GM18867 (cell line): ENCODE measurements around the gene CD226.
"Not testable (repeated sequence)": the region's sequence is repeated elsewhere in the genome, so short reads cannot be mapped to it uniquely, and the experiment has no call there.

ENCODE experiments used
- ATAC-seq: cut with Tn5 transposase; IDR thresholded peaks from one replicate; pipeline ENCODE4 v1.9.1; 2021; ENCODE audit warnings: mild to moderate bottlenecking, moderate library complexity; ENCODE audit not compliant: unreplicated experiment

Gene CD226

GRCh38 chr18:69916412-69916811 lies 31.3 kb downstream of the CD226 start:
- ATAC-seq = no peak

GRCh38 chr18:69908838-69909237 lies 38.8 kb downstream of the CD226 start:
- ATAC-seq = no peak

DNA sequence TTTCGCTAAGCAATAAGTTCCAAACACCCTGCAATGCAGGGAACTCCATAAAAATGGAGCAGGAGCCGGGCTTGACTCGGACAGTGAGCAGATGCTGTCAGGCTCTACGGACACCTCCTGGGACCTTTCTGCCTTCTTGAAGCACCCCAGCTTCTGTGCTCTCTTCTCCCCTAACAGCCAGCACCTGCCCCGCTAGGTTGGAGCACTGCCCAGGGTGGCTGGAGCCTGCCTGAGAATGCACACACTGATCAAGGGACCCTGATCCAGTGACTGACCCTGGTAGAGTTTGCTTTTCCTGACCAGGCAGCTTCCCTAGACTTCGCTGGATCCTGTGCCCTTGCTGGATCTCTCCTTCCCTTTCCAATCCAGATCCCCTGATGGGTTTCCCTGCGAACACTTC lies 40.9 kb downstream of the CD226 start:
- ATAC-seq = no peak

- no peak for ATAC-seq
Observed at GRCh38 chr18:69900941-69901340, 46.7 kb downstream of the CD226 start.

GRCh38 chr18:69899154-69899923 lies 48.3 kb downstream of the CD226 start:
- ATAC-seq = not testable (repeated sequence)

GRCh38 chr18:69898241-69898861 lies 49.3 kb downstream of the CD226 start:
- peak; percentile 30 for ATAC-seq

- peak; percentile 58 for ATAC-seq
Observed at GRCh38 chr18:69897397-69898108, 50.1 kb downstream of the CD226 start.

DNA sequence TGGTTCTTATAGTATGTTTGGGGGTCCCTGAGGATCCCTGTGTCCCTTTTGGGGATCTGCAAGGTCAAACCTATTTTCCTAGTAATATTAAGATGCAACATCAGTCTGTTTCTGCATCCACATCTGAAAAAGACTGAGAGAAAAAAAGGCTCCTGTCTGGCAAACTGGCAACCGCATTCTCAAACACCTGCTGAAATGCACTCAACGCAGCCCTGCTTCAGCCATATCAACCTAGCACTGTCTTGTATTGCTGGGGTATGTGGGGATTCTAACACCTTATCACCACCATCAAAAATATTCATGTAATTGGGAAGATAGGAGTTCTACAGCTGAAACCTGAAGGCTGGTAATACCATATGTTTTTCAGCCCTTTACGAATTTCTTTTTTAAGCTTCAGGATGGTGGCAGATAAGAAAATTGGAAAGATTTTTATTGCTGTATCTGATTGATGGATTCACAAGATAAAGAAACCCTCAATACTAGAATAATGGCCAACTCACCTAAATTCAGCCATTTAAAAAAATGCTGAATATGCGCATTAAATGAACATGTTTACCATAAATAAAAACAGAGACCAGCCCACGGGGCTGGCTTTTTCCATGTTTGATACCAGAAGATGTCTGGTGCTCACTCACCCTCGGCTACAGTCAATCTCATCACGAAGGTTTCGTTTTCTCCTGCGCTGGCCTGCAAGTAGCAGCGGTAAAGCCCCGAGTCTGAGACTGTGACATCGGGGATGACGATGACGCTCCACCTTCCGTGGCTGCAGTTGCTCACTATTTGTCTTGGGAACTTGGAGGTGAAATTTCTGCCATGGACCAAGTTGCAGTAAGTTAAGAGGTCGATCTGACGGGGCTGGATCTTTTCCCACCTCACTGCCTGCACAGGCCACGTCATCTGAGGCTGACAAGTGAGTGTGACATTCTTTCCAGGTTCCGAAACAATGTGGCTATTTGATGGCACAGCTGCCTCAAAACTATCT lies 52.3 kb downstream of the CD226 start:
- no peak for ATAC-seq

- ATAC-seq = no peak
Observed at GRCh38 chr18:69894467-69894866, 53.2 kb downstream of the CD226 start.

GRCh38 chr18:69890558-69890957 lies 57.1 kb downstream of the CD226 start:
- no peak for ATAC-seq

GRCh38 chr18:69889009-69889408 lies 58.7 kb downstream of the CD226 start:
- ATAC-seq = no peak

DNA sequence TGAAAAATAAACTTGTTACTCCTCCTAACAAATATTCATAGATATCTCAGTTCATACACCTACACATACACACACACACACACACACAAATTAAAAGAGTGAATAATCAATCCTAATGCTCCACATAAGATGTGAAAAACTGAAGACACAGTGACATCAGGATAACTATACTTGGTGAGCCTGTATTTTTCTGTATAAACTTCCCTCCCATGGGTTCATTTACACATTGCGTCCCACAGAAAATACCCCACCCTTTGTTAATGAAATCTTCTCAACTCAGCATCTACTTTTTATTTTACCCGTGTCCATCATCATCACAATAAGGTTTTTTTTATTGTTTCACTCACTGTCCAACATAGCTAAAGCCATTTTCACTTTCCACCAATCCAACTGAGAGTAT lies 60.4 kb downstream of the CD226 start:
- no peak for ATAC-seq

DNA sequence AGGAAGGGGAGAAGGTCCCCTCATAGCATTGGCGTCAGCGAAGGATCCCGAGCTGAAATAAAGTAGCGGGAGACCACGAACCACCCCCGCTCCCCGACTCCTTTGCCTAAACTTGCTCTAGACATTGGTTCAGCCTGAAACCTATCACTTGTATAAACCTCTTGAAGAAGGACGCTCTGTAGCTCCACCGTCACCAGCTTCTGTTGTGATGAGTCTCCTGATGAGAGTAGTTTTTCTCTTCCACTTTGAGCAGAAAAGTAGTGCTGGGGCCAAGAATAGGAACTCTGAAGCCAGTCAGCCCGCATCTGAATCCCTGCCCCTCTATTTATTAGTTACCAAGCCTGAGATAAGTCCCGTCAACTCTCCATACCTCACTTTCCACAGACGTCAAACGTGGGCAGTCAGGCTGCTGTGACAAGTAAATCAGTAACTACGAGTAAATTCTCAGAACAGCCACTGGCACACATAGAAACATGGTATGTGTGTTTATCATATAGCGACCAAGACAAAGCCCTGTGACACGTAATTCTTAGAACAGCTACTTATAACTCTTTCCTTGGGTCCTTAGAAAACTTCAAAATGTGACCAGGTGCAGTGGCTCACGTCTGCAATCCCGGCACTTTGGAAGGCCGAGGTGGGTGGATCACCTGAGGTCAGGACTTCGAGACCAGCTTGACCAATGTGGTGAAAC lies 61.7 kb downstream of the CD226 start:
- ATAC-seq = peak; percentile 76

DNA sequence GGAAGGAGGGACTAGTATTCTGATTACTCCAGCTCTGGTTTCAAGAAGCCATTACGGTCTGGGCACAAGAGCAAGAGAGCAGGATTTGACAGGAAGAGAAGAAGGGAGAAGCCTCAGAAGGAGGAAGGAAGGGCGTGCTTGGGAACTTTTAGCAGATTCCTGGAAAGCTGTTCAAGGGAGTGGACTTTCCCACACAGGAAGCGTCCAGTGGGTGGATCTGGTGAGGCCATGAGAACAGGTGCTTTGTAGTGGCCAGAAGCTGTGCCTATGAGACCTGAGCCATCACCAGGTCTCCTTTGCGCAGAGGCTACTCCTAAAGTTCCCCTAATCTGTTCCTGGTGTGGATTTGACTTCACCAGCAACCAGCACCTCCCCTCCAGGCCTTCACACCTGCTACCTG lies 62.3 kb downstream of the CD226 start:
- ATAC-seq = no peak

- no peak for ATAC-seq
Observed at GRCh38 chr18:69883781-69884180, 63.9 kb downstream of the CD226 start.

DNA sequence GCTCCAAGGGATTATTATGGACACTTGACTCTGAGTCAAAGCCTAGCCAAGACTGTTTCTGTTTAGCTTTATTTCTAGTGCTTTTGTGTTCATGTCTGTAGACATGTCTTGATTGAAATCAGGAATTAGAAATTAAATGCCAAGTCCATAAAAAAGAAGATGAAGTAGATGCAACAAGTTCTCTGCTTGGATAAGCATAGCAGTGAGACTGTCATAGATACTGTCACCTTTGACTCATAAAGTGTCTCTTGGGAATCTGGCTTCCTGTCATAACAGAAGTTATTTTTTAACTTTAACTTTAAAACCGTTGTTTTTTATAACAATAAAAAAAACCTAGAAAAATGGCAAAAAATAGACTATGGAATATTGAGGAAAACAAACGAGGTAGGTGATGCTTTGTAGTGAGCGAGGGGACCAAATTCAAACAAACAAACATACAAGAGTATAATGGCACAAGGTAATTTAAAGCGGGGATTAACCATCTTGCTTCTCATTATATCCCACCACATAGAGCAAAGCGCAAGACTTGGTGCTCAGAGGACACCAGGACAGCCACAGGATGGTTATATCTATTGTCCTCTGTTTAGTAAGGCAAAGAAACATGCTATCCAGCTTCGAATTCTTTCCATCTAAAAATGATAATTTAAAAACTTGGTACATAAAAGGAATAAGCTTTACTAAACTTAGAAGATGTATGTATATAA lies 64.6 kb downstream of the CD226 start:
- no peak for ATAC-seq

DNA sequence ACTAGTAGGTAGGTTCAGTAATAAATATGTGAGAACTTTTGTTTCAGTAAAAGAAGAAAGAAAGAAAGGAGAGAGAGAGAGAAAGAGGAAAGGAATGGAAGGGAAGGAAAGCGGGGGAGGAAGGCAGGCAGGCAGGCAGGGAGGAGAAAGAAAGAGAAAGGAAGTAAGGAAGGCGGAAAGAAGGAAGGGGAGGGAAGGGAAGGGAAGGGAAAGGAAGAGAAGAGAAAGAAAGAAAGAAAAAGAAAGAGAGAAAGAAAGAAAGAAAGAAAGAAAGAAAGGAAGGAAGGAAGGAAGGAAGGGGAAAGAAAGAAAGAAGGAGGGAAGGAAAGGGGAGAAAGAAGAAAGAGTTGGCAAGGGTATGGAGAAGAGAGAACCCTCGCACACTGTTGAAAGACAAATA lies 67.6 kb downstream of the CD226 start:
- no peak for ATAC-seq

GRCh38 chr18:69879051-69879450 lies 68.6 kb downstream of the CD226 start:
- ATAC-seq = not testable (repeated sequence)

DNA sequence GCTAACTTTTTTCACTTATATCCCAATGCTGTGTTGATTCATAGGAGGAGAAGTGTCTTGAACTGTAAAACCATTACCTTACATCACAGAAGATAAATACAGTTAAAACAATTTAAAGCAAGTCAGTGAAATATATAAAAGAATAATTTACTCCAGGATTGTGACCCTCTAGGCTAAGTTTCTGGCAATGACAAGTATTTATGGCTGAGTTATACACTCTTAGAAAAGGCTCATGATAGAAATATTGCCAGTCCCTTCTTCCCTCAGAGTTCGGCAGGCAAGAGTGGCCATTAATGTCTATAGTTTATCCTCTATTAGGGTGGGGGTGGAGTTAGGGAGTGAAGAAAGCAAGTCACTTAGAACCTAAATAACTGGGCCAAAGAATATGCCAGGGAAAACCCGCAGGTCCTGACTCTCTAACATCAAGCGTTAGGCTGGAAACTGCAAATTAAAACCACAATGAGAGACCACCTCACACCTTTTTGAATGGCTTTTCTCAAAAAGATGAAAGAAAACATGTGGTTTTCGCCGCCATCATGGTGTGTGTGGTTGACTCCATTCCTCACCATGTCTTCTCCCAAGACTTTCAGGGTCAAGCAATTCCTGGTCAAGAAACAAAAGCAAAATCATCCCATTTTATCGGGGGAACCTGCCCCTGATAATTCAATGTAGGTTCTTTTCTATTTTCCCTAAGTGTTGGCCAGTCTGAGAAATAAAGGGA lies 69.3 kb downstream of the CD226 start:
- ATAC-seq = no peak
